ENCODE measurements around the gene TCEANC2. TPM values are rescaled to one million over a fixed set of nuclear protein-coding genes. Genes with fewer than 3 reads are reported as not detected.

Gene TCEANC2
- total and polyA plus RNA-seq, 2 experiments from 2014 or later = 6.0 to 6.3 TPM

DNA sequence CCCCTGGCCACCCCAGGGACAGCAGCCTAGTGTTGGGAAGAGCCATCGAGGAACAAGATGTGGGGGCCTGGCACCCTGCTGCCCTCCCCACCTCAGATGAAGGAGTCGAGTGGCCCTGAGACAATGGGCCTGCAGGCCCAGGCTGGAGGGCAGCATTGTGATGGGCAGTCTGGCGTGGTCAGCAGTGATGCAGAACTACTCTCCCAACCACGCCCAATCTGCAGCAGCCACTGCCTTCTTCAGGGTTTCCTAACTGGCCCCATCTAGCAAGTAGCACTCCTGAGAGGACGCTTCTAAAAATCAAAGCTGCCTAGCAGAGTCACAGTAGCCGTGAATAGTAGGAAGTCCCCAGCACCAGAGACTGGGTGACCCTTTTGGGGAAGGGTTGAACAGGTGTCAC is 80.9 kb downstream of the TCEANC2 start:
- Histone ChIP-seq H3K36me3 (ENCODE audit: insufficient read depth) (no peaks in the 10 kb centered on the region), H3K9me2 (ENCODE audit: insufficient read depth) (no peaks in the 10 kb centered on the region), H3K27ac (ENCODE audit: low read depth) (no peak overlapping the region), H2AFZ (no peak overlapping the region), H4K20me1 (replicated peaks; ENCODE audit: insufficient read depth) (no peaks in the 10 kb centered on the region), H3K27me3 (ENCODE audit: insufficient read depth) (no peaks in the 10 kb centered on the region), H3K4me1 (ENCODE audit: insufficient read depth) (peaks cover 29% of the 10 kb centered on the region), H3K4me2 (no peak overlapping the region), H3K4me3 (no peak overlapping the region), H3F3A (replicated peaks; ENCODE audit: low read depth) (no peaks in the 10 kb centered on the region), H3K79me2 (replicated peaks; ENCODE audit: insufficient read depth) (no peaks in the 10 kb centered on the region)
- H3K36me3 Mint-ChIP-seq (ENCODE audit: low read depth) = no peaks in the 10 kb centered on the region
- no peak overlapping the region for H3K27ac Mint-ChIP-seq
- H3K27me3 Mint-ChIP-seq (ENCODE audit: insufficient read depth, low read depth, poor library complexity) = peaks cover 12% of the 10 kb centered on the region
- TF ChIP-seq ZNF331 (CRISPR knock-in tag; IDR thresholded peaks at IDR 0.05; ENCODE audit: low read depth) = no peak
- TF ChIP-seq, protein P1, sequence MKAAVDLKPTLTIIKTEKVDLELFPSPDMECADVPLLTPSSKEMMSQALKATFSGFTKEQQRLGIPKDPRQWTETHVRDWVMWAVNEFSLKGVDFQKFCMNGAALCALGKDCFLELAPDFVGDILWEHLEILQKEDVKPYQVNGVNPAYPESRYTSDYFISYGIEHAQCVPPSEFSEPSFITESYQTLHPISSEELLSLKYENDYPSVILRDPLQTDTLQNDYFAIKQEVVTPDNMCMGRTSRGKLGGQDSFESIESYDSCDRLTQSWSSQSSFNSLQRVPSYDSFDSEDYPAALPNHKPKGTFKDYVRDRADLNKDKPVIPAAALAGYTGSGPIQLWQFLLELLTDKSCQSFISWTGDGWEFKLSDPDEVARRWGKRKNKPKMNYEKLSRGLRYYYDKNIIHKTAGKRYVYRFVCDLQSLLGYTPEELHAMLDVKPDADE (IDR thresholded peaks at IDR 0.05) = no peak
- TF ChIP-seq JUNB (IDR thresholded peaks at IDR 0.05; ENCODE audit: unreplicated experiment) = no peak
- TF ChIP-seq EZH2phosphoT487 (IDR thresholded peaks at IDR 0.05; ENCODE audit: unreplicated experiment) = no peak
- no peak for TF ChIP-seq ZNF114 (CRISPR knock-in tag; IDR thresholded peaks at IDR 0.05)
- TF ChIP-seq, protein P2, sequence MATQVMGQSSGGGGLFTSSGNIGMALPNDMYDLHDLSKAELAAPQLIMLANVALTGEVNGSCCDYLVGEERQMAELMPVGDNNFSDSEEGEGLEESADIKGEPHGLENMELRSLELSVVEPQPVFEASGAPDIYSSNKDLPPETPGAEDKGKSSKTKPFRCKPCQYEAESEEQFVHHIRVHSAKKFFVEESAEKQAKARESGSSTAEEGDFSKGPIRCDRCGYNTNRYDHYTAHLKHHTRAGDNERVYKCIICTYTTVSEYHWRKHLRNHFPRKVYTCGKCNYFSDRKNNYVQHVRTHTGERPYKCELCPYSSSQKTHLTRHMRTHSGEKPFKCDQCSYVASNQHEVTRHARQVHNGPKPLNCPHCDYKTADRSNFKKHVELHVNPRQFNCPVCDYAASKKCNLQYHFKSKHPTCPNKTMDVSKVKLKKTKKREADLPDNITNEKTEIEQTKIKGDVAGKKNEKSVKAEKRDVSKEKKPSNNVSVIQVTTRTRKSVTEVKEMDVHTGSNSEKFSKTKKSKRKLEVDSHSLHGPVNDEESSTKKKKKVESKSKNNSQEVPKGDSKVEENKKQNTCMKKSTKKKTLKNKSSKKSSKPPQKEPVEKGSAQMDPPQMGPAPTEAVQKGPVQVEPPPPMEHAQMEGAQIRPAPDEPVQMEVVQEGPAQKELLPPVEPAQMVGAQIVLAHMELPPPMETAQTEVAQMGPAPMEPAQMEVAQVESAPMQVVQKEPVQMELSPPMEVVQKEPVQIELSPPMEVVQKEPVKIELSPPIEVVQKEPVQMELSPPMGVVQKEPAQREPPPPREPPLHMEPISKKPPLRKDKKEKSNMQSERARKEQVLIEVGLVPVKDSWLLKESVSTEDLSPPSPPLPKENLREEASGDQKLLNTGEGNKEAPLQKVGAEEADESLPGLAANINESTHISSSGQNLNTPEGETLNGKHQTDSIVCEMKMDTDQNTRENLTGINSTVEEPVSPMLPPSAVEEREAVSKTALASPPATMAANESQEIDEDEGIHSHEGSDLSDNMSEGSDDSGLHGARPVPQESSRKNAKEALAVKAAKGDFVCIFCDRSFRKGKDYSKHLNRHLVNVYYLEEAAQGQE (IDR thresholded peaks at IDR 0.05; ENCODE audit: unreplicated experiment) = no peak
- no peak for TF ChIP-seq CREB1 (CRISPR knock-in tag; IDR thresholded peaks at IDR 0.05; ENCODE audit: low read depth)
- no peak for TF ChIP-seq EZH2 (IDR thresholded peaks at IDR 0.05; ENCODE audit: low read depth, unreplicated experiment)
- TF ChIP-seq STAT1 (IDR thresholded peaks at IDR 0.05; ENCODE audit: unreplicated experiment) = no peak
- TF ChIP-seq, protein P3, sequence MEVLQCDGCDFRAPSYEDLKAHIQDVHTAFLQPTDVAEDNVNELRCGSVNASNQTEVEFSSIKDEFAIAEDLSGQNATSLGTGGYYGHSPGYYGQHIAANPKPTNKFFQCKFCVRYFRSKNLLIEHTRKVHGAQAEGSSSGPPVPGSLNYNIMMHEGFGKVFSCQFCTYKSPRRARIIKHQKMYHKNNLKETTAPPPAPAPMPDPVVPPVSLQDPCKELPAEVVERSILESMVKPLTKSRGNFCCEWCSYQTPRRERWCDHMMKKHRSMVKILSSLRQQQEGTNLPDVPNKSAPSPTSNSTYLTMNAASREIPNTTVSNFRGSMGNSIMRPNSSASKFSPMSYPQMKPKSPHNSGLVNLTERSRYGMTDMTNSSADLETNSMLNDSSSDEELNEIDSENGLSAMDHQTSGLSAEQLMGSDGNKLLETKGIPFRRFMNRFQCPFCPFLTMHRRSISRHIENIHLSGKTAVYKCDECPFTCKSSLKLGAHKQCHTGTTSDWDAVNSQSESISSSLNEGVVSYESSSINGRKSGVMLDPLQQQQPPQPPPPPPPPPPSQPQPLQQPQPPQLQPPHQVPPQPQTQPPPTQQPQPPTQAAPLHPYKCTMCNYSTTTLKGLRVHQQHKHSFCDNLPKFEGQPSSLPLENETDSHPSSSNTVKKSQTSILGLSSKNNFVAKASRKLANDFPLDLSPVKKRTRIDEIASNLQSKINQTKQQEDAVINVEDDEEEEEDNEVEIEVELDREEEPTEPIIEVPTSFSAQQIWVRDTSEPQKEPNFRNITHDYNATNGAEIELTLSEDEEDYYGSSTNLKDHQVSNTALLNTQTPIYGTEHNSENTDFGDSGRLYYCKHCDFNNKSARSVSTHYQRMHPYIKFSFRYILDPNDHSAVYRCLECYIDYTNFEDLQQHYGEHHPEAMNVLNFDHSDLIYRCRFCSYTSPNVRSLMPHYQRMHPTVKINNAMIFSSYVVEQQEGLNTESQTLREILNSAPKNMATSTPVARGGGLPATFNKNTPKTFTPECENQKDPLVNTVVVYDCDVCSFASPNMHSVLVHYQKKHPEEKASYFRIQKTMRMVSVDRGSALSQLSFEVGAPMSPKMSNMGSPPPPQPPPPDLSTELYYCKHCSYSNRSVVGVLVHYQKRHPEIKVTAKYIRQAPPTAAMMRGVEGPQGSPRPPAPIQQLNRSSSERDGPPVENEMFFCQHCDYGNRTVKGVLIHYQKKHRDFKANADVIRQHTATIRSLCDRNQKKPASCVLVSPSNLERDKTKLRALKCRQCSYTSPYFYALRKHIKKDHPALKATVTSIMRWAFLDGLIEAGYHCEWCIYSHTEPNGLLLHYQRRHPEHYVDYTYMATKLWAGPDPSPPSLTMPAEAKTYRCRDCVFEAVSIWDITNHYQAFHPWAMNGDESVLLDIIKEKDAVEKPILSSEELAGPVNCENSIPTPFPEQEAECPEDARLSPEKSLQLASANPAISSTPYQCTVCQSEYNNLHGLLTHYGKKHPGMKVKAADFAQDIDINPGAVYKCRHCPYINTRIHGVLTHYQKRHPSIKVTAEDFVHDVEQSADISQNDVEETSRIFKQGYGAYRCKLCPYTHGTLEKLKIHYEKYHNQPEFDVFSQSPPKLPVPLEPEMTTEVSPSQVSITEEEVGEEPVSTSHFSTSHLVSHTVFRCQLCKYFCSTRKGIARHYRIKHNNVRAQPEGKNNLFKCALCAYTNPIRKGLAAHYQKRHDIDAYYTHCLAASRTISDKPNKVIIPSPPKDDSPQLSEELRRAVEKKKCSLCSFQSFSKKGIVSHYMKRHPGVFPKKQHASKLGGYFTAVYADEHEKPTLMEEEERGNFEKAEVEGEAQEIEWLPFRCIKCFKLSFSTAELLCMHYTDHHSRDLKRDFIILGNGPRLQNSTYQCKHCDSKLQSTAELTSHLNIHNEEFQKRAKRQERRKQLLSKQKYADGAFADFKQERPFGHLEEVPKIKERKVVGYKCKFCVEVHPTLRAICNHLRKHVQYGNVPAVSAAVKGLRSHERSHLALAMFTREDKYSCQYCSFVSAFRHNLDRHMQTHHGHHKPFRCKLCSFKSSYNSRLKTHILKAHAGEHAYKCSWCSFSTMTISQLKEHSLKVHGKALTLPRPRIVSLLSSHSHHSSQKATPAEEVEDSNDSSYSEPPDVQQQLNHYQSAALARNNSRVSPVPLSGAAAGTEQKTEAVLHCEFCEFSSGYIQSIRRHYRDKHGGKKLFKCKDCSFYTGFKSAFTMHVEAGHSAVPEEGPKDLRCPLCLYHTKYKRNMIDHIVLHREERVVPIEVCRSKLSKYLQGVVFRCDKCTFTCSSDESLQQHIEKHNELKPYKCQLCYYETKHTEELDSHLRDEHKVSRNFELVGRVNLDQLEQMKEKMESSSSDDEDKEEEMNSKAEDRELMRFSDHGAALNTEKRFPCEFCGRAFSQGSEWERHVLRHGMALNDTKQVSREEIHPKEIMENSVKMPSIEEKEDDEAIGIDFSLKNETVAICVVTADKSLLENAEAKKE (CRISPR knock-in tag; IDR thresholded peaks at IDR 0.05) = no peak
- no peak for TF ChIP-seq POLR2AphosphoS5 (IDR thresholded peaks at IDR 0.05; ENCODE audit: low read depth)
- TF ChIP-seq, protein P4, sequence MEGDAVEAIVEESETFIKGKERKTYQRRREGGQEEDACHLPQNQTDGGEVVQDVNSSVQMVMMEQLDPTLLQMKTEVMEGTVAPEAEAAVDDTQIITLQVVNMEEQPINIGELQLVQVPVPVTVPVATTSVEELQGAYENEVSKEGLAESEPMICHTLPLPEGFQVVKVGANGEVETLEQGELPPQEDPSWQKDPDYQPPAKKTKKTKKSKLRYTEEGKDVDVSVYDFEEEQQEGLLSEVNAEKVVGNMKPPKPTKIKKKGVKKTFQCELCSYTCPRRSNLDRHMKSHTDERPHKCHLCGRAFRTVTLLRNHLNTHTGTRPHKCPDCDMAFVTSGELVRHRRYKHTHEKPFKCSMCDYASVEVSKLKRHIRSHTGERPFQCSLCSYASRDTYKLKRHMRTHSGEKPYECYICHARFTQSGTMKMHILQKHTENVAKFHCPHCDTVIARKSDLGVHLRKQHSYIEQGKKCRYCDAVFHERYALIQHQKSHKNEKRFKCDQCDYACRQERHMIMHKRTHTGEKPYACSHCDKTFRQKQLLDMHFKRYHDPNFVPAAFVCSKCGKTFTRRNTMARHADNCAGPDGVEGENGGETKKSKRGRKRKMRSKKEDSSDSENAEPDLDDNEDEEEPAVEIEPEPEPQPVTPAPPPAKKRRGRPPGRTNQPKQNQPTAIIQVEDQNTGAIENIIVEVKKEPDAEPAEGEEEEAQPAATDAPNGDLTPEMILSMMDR (conservative IDR thresholded peaks at IDR 0.05; ENCODE audit: low read depth in 2 of 2) = no peak
- no peak for TF ChIP-seq NANOG (IDR thresholded peaks at IDR 0.05; ENCODE audit: borderline replicate concordance)
- no peaks in the 10 kb centered on the region for H3K9me3 Mint-ChIP-seq
- H3K4me3 Mint-ChIP-seq = no peak overlapping the region
- no peak for ATAC-seq
- no peak for DNase-seq (ENCODE audit: low spot score)
- peaks cover 31% of the 10 kb centered on the region for H3K4me1 Mint-ChIP-seq
